Caco-2 (cell line): Measurements from ENCODE around the gene VPS54. TPM values are rescaled to one million over a fixed set of nuclear protein-coding genes. Genes with fewer than 3 reads are reported as not detected.

Experiments used
- BruUV-seq: library from RNA; stranded (reverse); fragments of 400-500 nt; replicated peaks from 2 replicates; lab custom pipeline; 2021; lab: Mats Ljungman, UMichigan
- CTCF ChIA-PET: fragments of 300-600 bp; sonication (Branson Sonifier 250); formaldehyde crosslinking; loops from one replicate; lab custom pipeline; 2022; ENCODE audit warnings: antibody characterized with exemption; lab: Charles Lee
- POLR2A ChIA-PET: fragments of 300-600 bp; sonication (Branson Sonifier 250); formaldehyde crosslinking; loops from one replicate; lab custom pipeline; 2022; ENCODE audit warnings: antibody characterized with exemption; lab: Charles Lee
- DNase-seq, 2 experiments: peaks; one replicate each; pipeline versions ENCODE4 v3.0.0 to v3.0.0-alpha.2; 2020 to 2022
- H3K27me3 ChIP-seq: replicated peaks from 2 replicates; pipeline ENCODE4 v1.6.0; 2011; ENCODE audit warnings: low read length; ENCODE audit not compliant: control insufficient read depth, insufficient read depth
- H3K36me3 ChIP-seq: 2 replicates; pipeline ENCODE4 v1.5.1; 2011; ENCODE audit warnings: low read length; ENCODE audit not compliant: control insufficient read depth, insufficient read depth
- H3K4me1 ChIP-seq: fragments of 250-450 bp; sonication (Bioruptor Pico); 2 replicates; pipeline ENCODE4 v1.5.1; 2020; ENCODE audit warnings: mild to moderate bottlenecking
- H3K4me3 ChIP-seq: 2 replicates; pipeline ENCODE4 v1.5.1; 2011; ENCODE audit warnings: low read depth, mild to moderate bottlenecking, control low read depth, low read length
- H3K9me3 ChIP-seq: fragments of 250-450 bp; sonication (Bioruptor Pico); 2 replicates; pipeline ENCODE4 v1.5.1; 2020; ENCODE audit warnings: mild to moderate bottlenecking, moderate library complexity
- H3K27ac Mint-ChIP-seq: one replicate; pipeline ENCODE4 v1.8.0; 2022; ENCODE audit warnings: mixed read lengths; ENCODE audit not compliant: unreplicated experiment
- H3K27me3 Mint-ChIP-seq: one replicate; pipeline ENCODE4 v1.8.0; 2022; ENCODE audit warnings: mixed read lengths; ENCODE audit not compliant: insufficient read depth, unreplicated experiment
- H3K36me3 Mint-ChIP-seq: one replicate; pipeline ENCODE4 v1.8.0; 2022; ENCODE audit warnings: mild to moderate bottlenecking, mixed read lengths; ENCODE audit not compliant: insufficient read depth, unreplicated experiment
- H3K4me1 Mint-ChIP-seq: one replicate; pipeline ENCODE4 v1.8.0; 2022; ENCODE audit warnings: low read depth, mixed read lengths; ENCODE audit not compliant: unreplicated experiment
- H3K4me3 Mint-ChIP-seq: one replicate; pipeline ENCODE4 v1.8.0; 2022; ENCODE audit warnings: mild to moderate bottlenecking, moderate library complexity, mixed read lengths; ENCODE audit not compliant: unreplicated experiment
- H3K9me3 Mint-ChIP-seq: one replicate; pipeline ENCODE4 v1.8.0; 2022; ENCODE audit warnings: mixed read lengths; ENCODE audit not compliant: unreplicated experiment
- CTCF ChIP-seq, 2 experiments: fragments of 200-600 bp in 1 of 2; IDR thresholded peaks; 1 replicate in 1 of 2; 2 replicates in 1 of 2; pipeline versions ENCODE4 v1.5.1 to v1.8.0; 2011 to 2022; ENCODE audit warnings: antibody characterized with exemption in 1 of 2, control low read depth in 1 of 2, inconsistent platforms in 1 of 2, low read depth in 1 of 2, low read length in 1 of 2, mild to moderate bottlenecking in 1 of 2, moderate library complexity in 1 of 2; ENCODE audit not compliant: insufficient read depth in 1 of 2, severe bottlenecking in 1 of 2, unreplicated experiment in 1 of 2
- intact Hi-C: fragments of 100-400 bp; cut with micrococcal nuclease; formaldehyde crosslinking; loops from one replicate; pipeline ENCODE4 v1.10.0; 2022; ENCODE audit not compliant: unreplicated experiment
- total RNA-seq: library from RNA; stranded (reverse); gene quantifications from 2 replicates; pipeline ENCODE4 v1.2.3, GENCODE V29; 2022

The VPS54 gene
- total RNA-seq, 1 experiment from 2014 or later = 28.5 TPM

GRCh38 chr2:63843093-63843492, 176.1 kb downstream of the VPS54 start:
- Mint-ChIP-seq H3K4me1 (peaks cover 22% of the 10 kb centered on the region), H3K4me3 (peak overlapping the region; percentile 97), H3K27me3 (no peaks in the 10 kb centered on the region), H3K27ac (peak overlapping the region; percentile 97), H3K36me3 (peaks cover 52% of the 10 kb centered on the region), H3K9me3 (no peaks in the 10 kb centered on the region)
- Histone ChIP-seq H3K9me3 (no peaks in the 10 kb centered on the region), H3K27me3 (no peaks in the 10 kb centered on the region), H3K36me3 (no peaks in the 10 kb centered on the region), H3K4me1 (peaks cover 35% of the 10 kb centered on the region), H3K4me3 (peak overlapping the region; percentile 95)
- BruUV-seq = no TSS peak
- CTCF ChIA-PET = interaction anchor here (1.2 to 3.2 kb wide), 4 partner anchors 15 to 144 kb away, joined by 3 to 19 read pairs (median 12); no protein-coding TSS in a partner anchor
- DNase-seq = no peak
- POLR2A ChIA-PET = interaction anchor here (0.6 to 4.1 kb wide), 11 partner anchors 8 to 228 kb away, joined by 3 to 99 read pairs (median 4); no protein-coding TSS in a partner anchor
- no peak for TF ChIP-seq CTCF (IDR thresholded peaks at IDR 0.05; ENCODE audit: insufficient read depth in 1 of 2, low read depth in 1 of 2, low read length in 1 of 2, severe bottlenecking in 1 of 2, unreplicated experiment in 1 of 2)
- intact Hi-C loops = loop anchor here (5.0 kb wide), 1 partner anchor 231 kb away; no protein-coding TSS in a partner anchor

GRCh38 chr2:63842149-63843061, 176.8 kb downstream of the VPS54 start:
- Histone ChIP-seq H3K27me3 (no peaks in the 10 kb centered on the region), H3K9me3 (no peaks in the 10 kb centered on the region), H3K4me1 (peaks cover 35% of the 10 kb centered on the region), H3K36me3 (no peaks in the 10 kb centered on the region), H3K4me3 (peak overlapping the region; percentile 95)
- H3K4me1 Mint-ChIP-seq = peaks cover 17% of the 10 kb centered on the region
- no peak for TF ChIP-seq CTCF (IDR thresholded peaks at IDR 0.05; ENCODE audit: insufficient read depth in 1 of 2, low read depth in 1 of 2, low read length in 1 of 2, severe bottlenecking in 1 of 2, unreplicated experiment in 1 of 2)
- peak; percentile 72 to 73 for DNase-seq
- peak overlapping the region; percentile 97 for H3K27ac Mint-ChIP-seq
- TSS peak; percentile 67 for BruUV-seq
- no peaks in the 10 kb centered on the region for H3K9me3 Mint-ChIP-seq
- POLR2A ChIA-PET = interaction anchor here (0.6 to 4.1 kb wide), 15 partner anchors 9 to 254 kb away, joined by 3 to 99 read pairs (median 6); partner anchors contain the start of genes MDH1 and WDPCP
- H3K27me3 Mint-ChIP-seq = no peaks in the 10 kb centered on the region
- H3K36me3 Mint-ChIP-seq = peaks cover 47% of the 10 kb centered on the region
- CTCF ChIA-PET = interaction anchor here (1.2 to 3.2 kb wide), 5 partner anchors 15 to 143 kb away, joined by 3 to 19 read pairs (median 9); no protein-coding TSS in a partner anchor
- intact Hi-C loops = loop anchor here (5.0 kb wide), 1 partner anchor 230 kb away; no protein-coding TSS in a partner anchor
- peak overlapping the region; percentile 97 for H3K4me3 Mint-ChIP-seq

Other genes with a start within 250 kb of the VPS54 start
- 288 and 307 TPM in 2 replicates for gene UGP2, start 177.5 kb downstream of the VPS54 start, total RNA-seq
- 64.1 and 69.2 TPM in 2 replicates for gene PELI1, start 125.0 kb upstream of the VPS54 start, total RNA-seq